HG03139 (cell line): ENCODE data around the gene PBXIP1.
A peak's percentile ranks its signal among the peaks of the same experiment; 100 is the strongest.
"Not testable (repeated sequence)": the region's sequence is repeated elsewhere in the genome, so short reads cannot be mapped to it uniquely, and the experiment has no call there.

Experiments
- ATAC-seq: cut with Tn5 transposase; IDR thresholded peaks from one replicate; pipeline ENCODE4 v1.9.1; 2021; ENCODE audit not compliant: unreplicated experiment

The PBXIP1 gene

DNA sequence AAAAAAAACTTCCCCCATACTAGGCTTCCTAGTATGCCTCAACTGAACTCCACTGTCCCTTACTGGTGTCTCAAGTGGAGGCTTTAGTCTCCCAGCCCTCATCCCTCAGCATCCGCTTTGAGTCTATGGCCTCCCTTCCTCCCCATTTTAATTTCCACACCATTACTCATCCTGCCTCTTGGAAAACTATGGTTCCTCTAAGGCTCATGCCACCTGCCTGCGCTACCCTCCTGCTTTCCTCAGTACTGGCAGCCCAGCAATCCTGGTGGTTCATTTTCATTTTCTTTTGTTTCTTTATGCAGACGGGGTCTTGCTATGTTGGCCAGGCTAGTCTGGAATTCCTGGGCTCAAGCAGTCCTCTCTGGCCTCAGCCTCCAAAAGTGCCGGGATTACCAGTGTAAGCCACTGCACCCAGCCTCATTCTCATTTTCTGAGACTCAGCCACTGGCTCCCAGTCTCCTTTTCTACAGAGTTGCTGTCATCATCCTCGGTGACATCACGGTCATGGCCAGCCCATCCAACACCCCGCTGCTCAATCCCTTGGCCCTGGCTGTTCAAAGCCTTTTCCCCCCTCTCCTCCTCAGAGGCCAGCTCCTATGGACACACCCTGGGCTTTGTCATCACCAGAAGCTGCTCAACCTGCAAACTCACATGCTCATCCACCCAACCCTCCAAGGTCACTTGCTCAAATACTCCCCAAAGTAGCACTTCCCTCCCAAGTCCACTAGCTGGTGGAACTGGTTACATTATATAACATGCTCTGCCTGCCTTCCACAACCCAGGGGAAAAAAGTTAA is 17.1 kb downstream of the PBXIP1 start:
- no peak for ATAC-seq

DNA sequence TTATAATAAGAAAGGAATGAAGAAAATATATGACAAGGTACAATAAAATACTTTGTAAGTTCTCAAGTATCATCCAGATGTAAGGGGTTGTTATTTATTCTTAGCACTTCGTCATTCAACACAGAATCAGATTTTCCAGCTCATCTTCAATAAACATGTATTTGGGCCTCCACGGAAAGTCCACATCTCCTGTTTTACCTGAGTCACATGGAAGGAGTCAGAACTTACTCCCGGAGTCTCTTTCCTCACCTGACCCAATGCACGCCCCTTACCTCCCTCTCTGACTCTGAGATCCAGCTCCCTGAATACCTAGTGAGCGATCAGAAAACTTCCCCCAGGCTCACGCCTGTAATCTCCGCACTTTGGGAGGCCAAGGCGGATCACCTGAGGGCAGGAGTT is 17.9 kb downstream of the PBXIP1 start:
- no peak for ATAC-seq

DNA sequence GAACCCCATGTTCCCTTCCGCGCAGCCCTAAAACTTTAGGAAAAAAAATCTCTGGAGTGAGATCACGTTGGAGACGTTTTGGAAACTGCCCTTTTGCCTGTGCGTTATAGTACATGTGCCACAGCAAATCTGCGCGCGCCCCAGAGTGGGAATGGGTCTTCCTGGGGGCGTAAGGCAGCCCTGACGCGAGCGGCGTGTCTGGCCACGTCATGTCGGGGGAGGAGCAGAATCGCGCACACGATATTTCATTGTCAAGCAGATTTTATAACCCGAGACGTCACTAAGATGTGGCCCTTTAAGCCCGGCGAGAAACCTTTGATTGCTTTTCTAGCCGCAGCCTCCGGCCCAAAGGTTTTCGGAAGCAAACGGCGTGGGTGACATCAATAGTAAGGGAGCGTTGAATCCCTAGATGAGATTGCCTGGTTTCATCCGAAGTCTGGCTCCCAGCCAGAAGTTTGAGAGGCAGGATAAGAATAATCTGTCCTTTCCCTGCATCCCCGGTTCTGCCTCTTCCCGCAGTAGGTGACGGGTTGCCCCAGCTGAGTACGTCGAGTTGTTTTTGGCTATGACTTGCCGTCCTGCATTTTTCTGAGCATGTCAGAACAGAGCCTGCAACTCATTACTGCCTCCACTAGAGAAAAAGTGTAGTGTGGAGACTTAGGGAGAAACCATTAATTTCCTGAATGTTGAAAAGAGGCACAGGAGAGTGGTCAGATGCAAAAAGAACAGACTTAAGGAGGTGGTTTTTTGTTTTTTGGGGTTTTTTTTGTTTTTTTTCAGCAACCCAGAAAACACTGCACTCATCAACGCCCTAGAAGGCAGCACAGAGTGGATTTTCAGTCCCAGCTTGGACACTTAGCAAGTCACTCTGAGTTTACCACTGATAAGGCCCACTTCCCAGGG is 18.6 kb downstream of the PBXIP1 start:
- peak; percentile 50 for ATAC-seq

DNA sequence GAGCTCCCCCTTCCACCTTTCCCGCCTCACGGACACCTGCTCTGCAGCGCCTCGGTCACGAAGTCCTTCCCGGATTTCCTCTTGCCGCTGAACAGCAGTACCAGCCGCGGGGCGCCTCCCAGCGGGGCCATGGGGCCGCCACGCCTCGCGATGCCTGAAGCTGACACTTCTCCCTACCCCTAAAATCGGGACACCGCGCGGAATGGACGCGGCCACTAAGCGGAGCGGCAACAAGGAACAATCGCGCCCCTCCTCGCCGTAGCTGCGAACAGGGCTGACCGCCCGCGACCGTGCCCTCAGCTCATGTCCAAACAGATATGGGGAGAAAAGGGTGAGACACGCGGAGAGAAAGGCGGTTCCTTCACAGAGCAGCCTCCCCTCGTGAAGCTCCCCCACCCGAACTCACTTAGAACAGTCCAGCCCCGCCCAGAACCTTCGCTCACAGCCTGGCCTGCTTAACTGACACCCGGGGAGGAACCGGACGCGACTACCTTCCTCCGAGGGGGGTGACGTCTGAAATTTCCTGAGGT is 19.3 kb downstream of the PBXIP1 start, which contains the start of gene PMVK:
Gene PMVK (minus strand): TSS at position 165 of the 530 bp plus-strand sequence. CDS start 34 bp downstream, at position 131.
- peak; percentile 72 for ATAC-seq

DNA sequence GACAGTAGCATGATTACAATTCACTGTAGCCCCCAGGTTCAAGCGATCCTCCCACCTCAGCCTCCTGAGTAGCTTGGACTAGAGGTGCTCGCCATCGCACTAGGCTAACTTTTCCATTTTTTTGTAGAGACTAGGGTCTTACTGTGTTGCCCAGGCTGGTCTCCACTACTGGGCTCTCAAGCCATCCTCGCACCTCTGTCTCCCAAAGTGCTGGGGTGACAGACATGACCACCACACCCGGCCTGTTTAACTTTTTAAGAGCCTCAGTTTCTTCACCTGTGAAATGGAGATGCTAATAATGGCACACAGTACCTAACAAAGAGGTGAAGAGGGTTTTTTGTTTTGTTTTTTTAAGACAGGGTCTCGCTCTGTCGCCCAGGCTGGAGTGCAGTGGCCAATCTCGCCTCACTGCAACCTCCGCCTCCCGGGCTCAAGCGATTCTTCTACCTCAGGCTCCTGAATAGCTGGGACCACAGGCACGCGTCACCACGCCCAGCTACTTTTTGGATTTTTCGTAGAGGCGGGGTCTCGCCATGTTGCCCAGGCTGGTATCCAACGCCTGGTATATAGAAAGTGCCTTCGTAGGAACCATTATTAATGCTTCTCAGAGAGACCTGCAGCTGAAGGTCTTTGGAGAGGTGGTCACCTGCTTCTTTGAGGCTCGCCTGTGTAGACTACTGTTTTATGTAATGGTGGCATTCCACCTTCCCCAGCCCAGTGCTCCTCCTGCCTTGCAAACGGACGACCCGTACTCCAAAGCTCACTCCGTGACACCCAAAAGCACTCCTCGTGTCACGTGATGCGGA is 19.9 kb downstream of the PBXIP1 start:
- ATAC-seq, result no peak

DNA sequence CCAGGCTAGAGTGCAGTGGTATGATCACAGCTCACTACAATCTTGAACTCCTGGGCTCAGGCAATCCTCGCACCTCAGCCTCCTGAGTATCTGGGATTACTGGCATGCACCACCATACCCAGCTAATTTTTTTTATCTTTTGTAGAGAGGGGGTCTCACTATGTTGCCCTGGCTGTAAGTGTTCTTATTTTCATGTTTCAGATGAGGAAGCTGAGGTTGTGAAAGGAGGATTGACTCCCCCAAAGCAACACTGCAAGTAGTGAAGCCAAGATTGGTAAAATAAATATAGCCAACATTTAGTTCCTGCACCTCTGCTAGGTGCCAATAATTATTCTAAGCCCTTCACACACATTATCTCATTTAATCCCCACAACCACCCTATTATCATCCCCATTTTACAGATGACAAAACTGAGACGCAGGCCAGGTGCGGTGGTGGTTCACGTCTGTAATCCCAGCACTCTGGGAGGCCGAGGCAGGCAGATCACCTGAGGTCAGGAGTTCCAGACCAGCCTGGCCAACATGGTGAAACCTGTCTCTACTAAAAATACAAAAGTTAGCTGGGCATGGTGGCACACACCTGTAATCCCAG is 21.4 kb downstream of the PBXIP1 start:
- no peak for ATAC-seq

DNA sequence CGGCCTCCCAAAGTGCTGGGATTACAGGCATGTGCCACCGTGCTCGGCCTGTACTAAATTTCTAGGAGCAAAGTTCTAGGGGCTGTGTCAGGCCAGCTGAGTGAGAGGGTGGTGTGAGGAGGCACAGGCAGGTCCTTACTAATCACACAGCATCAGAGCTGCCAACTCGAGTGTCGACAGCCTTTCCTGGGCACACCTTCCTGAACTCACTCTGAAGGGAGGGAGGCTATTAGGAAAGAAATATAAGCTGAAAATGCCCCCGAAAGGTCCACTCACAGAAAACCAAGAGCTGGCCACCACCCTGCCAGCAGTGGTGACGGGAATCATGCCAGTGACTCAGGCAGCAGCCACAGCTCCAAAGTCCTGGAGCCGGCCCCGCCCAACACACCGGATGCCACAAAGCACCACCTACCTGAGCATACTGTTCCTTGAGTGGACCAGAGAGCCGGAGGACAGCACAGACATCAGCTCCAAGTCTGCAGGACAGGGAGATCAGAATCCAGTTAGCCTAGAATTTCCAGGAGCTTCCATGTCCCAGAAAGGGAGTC is 23.9 kb downstream of the PBXIP1 start:
- no peak for ATAC-seq

DNA sequence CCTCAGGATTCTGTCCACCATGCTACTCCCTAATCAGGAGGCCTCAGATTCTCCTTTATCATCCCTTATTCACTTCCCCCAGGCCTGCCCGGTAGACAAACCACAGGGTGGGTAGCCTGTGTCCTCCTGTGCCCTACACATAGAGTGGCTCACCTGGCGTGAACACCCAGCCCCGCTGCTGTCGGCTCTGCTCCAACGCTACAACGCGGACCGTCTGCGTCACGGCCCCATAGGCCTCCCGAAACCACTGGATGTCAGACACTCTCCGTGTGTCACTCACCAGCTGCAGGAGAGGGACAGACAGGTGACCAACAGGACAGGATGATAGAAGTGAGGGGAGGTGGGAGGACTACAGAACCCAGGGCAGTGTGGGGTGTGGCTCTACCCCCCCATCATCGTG is 29.7 kb downstream of the PBXIP1 start:
- no peak for ATAC-seq

DNA sequence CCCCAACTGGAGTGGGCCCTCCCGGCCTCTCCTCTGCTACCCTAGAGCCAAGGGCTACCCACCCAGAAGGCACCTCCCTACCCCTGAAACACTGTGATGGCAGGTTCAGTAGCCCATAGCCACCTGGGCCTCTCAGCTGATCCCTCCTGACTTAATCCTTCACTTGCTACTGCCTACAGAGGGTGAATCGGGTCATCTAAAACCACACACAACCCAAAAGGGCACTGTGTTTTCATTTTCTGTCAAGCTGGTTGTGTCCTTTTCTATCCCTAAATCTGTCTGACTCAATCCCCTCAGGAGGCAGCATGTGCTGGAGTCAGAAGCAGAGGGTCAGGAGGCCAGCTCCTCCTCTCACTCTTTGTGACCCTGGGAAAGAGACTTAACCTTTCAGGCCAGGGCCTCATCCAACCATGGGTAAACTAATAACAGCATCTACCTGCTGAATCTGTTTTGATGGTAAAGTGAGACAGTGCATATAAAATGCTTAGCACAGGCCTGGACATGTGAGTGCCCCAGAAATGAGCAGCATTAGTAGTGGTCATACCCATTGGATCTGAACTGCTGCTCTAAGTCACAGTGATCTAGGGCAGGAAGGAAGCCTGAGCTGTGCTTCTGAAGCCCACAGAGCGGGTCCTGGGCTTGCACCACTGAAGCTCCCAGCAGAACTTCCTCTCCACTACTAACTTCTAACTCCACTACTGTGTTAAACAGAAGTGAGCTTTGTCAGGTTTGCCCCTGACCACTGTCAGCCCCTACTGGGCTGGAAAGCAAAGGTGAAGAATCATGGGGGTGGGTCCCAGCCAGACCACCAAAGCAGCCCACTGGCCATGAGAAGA is 30.3 kb downstream of the PBXIP1 start:
- no peak for ATAC-seq

DNA sequence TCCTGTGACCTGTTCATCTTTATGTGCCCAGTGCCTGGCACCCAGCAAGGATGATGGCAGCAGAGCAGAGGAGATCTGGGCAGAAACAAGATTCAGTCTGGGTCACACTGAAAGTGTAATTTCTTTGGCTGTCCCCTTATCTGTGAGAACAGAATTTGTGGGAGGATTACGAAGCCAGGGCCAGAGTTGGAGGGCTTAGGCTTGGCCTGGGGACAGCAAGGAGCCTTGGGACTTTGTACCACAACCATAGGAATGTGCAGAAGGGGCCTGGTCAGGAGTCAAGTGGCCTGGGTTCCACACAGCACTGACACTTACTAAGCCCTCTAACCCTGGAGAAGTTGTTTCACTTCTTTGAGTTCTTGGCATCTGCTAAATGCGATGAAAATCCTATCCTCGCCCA is 32.2 kb downstream of the PBXIP1 start:
- no peak for ATAC-seq

DNA sequence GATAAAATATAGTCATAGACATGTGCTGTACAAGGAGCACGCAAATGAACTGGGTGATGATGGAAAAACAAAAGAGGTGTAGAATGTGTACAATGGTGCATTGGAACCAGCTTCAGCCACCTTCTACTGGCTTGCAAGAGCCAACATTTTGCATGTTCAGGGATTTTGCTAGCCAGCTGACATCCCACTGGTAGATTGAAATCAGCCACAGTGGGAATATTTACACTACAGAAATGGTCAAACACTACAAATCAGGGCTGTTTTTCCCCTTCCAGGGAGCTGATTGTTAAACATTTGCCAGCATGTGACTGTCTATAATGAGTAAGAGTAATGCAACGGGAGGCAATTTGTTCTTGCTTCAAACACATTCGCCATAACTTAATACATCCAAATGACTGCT is 42.6 kb downstream of the PBXIP1 start:
- no peak for ATAC-seq

DNA sequence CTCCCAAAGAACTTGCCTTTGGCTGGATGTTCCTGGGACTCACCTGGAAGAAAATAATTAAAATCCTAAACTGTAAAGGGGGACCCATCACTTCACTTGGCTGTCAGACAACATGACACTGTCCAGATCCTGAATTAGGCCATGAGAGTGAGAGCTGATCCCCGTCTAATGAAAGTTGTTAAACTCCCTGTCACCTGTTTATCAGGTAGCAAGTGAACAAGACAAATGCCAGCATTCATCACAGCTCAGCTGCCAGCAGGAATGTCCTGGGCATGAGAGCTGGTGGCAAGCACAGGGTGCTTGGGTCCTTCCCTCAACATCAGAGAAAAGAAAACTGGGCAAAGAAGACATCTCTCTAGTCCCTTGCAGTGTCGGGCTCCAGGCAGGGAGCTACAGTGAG is 43.1 kb downstream of the PBXIP1 start:
- ATAC-seq, result no peak

DNA sequence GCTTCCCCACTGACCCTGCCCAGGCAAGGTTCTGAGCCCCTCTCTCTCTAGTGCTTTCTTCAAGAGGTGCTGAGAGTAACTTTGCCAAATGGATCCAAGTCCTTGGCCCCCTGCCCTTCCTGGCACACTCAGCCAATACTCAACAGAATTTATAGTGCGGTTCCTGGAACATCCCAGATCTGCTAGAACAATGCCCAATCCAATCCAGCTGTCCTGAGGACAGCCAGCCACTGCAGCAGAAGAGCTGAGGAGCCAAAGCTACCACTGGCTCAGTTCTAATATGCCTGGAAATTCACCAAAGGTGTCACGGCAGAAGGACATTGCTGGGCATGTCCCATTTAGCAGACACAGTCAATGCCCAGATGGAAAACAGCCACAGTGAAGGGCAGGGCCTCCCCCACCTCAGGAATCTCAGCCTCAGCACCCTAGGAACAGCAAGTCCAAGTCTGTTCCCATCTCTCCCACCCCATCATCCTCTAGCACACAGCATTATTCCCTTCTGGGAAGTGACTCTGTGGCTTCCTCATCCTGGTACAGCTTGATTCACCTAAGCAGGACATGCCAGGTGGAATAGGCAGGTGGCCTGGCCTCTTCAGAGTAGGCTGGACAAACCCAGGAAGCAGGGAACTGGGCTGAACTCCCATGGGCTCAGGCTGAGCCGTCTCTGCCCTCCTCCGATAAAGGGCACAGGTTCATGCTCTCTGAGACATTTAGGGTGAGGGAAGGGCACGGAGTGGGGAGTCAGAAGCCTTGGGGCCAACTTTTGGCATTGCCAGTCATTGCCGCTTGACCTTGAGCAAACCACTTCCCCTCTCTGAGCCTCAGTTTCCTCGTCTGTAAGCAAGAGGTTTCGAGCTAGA is 44.0 kb downstream of the PBXIP1 start:
- no peak for ATAC-seq

DNA sequence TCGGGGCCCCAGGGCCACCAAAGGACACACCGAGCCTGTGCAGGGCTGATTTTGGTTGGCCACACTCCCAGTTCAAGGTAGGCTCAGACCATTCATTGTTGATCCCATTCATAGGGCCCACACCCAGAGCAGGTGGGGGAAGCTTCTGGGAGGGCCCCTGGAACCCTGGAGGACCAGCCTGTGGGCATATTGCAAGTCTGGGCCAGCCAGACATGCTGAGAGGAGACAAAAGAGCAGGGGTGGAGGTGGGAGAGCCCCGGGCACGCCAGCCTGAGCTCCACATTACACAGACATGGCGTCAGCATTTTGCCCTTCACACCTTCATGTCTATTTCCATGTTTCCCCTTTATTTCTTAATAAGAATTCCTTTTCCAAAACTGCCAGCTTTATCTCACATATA is 45.0 kb downstream of the PBXIP1 start:
- no peak for ATAC-seq

DNA sequence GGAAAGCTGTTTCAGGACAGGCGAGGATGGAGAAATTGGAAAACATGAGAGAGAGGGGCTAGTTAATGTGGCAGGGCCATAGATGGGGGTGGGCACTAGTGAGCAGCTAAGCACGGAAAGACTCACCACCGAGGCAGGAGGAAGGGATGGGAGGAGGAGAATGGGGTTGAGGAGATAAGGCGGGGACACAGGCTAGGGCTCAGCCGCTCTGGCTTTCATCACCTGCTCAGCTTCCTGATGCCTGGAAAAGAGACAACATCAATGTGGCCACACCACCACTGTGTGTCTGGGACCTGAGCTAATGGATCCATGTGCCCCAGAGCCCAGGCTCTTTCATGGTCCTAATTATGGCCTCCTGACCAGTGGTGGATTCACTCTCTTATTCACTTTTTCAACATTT is 47.0 kb downstream of the PBXIP1 start:
- no peak for ATAC-seq

DNA sequence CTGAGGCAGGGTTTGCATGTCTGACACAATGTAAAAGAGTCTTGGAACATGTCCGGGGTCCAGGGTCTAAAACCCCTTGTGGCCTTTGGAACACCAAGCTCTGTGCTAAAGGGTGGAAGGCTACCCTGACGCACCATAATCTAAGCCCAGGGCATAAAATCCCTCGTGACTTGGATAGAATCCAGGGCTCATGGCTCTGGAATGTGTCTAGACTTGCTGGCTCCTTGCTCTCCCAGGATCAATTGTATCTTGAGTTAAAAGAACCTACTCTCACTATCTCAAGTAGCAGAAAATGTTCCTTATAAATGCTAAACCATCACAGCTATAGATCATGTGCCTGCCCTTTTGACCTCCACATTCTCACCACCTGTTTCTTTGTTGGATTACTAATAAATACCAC is 47.8 kb downstream of the PBXIP1 start:
- ATAC-seq, result not testable (repeated sequence)

DNA sequence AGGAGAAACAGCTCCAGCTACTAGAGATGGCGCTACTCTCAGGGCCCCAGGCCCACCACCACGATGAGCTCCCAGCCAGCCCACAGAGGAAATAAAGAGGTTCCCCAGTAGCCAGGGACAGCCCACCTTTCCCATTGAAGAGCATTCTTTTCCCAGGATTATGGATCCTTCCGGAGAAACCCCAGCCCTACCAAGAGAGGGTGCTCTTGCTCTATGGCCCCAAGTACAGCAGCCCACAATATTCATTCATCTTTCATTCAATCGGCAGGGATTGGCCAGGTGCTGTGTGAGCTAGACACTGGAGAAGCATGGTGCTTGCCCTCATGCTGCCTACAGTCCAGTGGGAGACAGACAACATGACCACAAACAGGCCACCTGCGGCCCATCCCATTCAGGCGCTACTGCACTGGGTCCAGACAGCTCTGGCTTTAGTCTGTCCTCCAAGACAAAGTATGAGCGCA is 49.2 kb downstream of the PBXIP1 start:
- ATAC-seq, result no peak

DNA sequence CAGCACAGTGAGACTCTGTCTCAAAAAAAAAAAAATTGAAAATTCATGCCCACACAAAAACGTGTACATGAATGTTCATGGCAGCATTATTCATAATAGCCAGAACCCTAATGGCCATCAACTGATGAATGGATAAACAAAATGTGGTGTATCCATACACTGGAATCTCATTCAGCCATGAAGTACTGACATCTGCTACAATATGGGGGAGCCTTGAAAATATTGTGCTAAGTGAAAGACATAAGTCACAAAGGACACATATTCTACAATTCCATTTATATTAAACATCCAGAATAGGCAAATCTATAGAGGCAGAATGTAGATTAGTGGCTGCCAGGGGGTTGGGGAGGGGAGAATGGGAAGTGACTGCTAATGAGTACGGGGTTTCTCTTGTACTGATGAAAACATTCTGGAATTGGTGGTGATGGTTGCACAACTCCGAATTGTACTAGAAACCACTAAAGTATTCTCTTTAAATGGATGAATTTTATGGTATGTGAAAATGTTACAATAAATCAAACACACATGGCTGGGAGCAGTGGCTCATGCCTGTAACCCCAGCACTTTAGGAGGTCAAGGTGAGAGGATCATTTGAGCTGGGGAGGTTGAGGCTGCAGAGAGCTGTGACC is 52.8 kb downstream of the PBXIP1 start:
- no peak for ATAC-seq
